Stimulated activated naive CD8-positive, alpha-beta T cell treated with anti-CD3 and anti-CD28 coated beads, Interleukin-15, Interleukin-2, amounts not matched to agents 100 ng/mL and 50 ng/mL, for 24 hours (primary cell): ENCODE measurements around the gene RXFP2.

Experiments used
- H3K27ac Mint-ChIP-seq: one replicate; pipeline ENCODE4 v1.8.0; 2021; ENCODE audit warnings: mild to moderate bottlenecking, mixed read lengths
- H3K27me3 Mint-ChIP-seq: one replicate; pipeline ENCODE4 v1.8.0; 2021; ENCODE audit warnings: mixed read lengths
- H3K36me3 Mint-ChIP-seq: one replicate; pipeline ENCODE4 v1.8.0; 2021; ENCODE audit warnings: low read depth, mixed read lengths
- H3K4me1 Mint-ChIP-seq: one replicate; pipeline ENCODE4 v1.8.0; 2021; ENCODE audit warnings: low read depth, mixed read lengths
- H3K4me3 Mint-ChIP-seq: one replicate; pipeline ENCODE4 v1.8.0; 2021; ENCODE audit warnings: mild to moderate bottlenecking, mixed read lengths
- H3K9me3 Mint-ChIP-seq: one replicate; pipeline ENCODE4 v1.8.0; 2021; ENCODE audit warnings: mixed read lengths

RXFP2 gene

DNA sequence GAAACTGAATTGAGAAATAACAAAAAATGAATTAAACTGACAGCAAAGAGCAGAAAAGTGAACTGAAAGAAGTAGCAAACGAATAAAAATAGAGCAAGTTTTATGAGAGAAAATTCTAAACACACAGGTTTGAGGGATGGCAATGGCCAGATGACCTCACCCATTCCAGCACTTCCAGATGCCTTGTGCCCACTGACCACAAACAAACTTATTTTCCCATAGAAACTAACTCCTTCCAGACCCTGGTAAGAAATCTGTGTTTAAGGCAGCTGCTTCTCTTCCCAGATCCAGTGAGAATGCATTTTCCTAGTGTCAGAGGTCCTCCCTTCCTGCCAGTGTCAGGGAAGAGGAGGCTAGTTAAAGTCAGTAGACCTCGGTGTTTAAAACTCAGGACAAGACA, 51.7 kb downstream of the RXFP2 start:
- no peak overlapping the region for H3K27ac Mint-ChIP-seq
- no peaks in the 10 kb centered on the region for H3K27me3 Mint-ChIP-seq
- H3K4me3 Mint-ChIP-seq: no peak overlapping the region
- H3K9me3 Mint-ChIP-seq: no peaks in the 10 kb centered on the region
- H3K4me1 Mint-ChIP-seq: no peaks in the 10 kb centered on the region
- no peaks in the 10 kb centered on the region for H3K36me3 Mint-ChIP-seq

GRCh38 chr13:31793246-31793645, 53.9 kb downstream of the RXFP2 start:
- Mint-ChIP-seq H3K36me3 (no peaks in the 10 kb centered on the region), H3K4me1 (no peaks in the 10 kb centered on the region), H3K27ac (no peak overlapping the region), H3K9me3 (no peaks in the 10 kb centered on the region), H3K4me3 (no peak overlapping the region), H3K27me3 (peaks cover 5% of the 10 kb centered on the region)

DNA sequence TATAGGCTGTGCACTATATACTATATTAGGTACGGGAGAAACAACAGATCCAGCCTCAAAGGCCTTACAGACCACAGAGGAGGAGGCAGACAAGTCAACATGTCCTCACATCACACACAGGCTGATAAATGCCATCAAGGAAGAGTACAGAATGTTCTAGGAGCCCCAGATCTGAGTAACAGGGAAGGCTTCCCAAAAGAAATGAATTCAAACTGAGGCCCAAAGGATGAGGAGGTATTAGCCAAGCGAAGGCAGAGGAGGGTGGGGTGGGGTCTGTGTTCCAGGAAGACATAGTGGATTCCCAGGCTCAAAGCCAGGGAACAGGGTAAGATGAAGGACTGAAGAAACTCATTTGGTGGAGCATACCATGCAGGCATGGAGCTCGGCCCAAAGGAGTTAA, 55.1 kb downstream of the RXFP2 start:
- Mint-ChIP-seq H3K4me1 (no peaks in the 10 kb centered on the region), H3K9me3 (no peaks in the 10 kb centered on the region), H3K4me3 (no peak overlapping the region), H3K27ac (no peak overlapping the region), H3K36me3 (no peaks in the 10 kb centered on the region), H3K27me3 (peaks cover 5% of the 10 kb centered on the region)

DNA sequence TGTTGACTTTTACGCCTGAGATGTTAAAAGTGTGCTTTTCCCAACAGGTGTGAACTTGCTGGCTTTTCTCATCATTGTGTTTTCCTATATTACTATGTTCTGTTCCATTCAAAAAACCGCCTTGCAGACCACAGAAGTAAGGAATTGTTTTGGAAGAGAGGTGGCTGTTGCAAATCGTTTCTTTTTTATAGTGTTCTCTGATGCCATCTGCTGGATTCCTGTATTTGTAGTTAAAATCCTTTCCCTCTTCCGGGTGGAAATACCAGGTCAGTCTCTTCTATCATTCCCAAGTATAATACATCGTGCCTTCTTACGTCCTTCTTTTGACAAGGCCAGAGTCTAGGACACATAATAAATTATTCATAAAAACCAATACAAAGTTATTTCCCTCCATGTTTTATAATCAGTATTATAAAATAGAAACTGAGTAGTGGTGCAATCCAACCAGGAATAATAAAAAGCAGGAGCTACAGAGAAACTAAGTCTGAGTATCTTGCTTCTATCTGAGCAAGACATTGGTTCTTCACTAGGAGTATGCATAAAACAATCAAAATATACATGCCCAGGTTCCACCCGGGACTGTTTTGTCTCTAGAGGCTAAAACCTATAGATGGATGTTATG, 57.9 kb downstream of the RXFP2 start:
- no peaks in the 10 kb centered on the region for H3K4me1 Mint-ChIP-seq
- peaks cover 8% of the 10 kb centered on the region for H3K27me3 Mint-ChIP-seq
- H3K4me3 Mint-ChIP-seq: no peak overlapping the region
- no peak overlapping the region for H3K27ac Mint-ChIP-seq
- H3K36me3 Mint-ChIP-seq: no peaks in the 10 kb centered on the region
- H3K9me3 Mint-ChIP-seq: no peaks in the 10 kb centered on the region

- H3K36me3 Mint-ChIP-seq: no peaks in the 10 kb centered on the region
- H3K4me3 Mint-ChIP-seq: no peak overlapping the region
- H3K9me3 Mint-ChIP-seq: no peaks in the 10 kb centered on the region
Observed at GRCh38 chr13:31798189-31798588, 58.9 kb downstream of the RXFP2 start.

DNA sequence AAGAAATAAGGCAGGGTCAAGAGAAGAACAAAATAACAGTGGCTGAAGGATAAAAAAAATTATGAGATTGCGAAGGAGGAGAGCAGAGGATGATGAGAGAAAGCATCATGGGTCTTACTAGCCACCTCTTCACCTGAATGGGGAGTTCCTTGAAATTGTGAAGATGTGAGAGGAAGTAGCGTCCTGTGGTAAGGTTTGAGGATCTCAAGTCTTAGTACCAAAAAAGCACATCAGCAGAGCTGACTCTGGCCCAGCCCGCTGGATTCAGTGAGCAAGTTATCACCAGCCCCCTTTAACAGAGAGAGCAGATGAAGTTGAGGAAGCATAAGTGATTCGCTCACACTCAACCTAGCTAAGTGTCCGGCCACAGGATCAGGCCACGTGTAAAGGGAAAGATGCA, 61.8 kb downstream of the RXFP2 start:
- Mint-ChIP-seq H3K9me3 (no peaks in the 10 kb centered on the region), H3K4me3 (no peak overlapping the region), H3K27ac (no peak overlapping the region), H3K36me3 (no peaks in the 10 kb centered on the region), H3K27me3 (peaks cover 8% of the 10 kb centered on the region), H3K4me1 (no peaks in the 10 kb centered on the region)

More at GRCh38 chr13:31798189-31798588, 58.9 kb downstream of the RXFP2 start:
- no peak overlapping the region for H3K27ac Mint-ChIP-seq
- H3K27me3 Mint-ChIP-seq: peaks cover 8% of the 10 kb centered on the region
- no peaks in the 10 kb centered on the region for H3K4me1 Mint-ChIP-seq

DNA sequence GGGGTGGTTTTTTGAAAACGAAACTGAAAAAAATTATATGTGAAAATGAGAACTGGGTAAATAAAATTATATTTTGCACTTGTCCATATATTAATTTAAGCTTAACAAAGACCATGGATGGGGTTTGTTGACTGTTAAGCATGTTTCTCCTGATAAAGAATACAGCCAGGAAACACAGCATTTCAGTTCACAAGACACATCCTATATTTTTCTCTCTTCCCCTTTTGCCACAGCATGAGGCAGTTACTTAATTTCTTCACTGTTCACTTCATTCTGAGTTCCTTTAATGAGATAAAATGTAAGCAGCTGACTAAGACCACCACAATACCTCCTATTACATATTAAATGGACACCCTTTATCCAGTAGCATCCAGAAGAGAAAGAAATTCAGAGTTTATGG, 64.0 kb downstream of the RXFP2 start:
- Mint-ChIP-seq H3K27ac (no peak overlapping the region), H3K27me3 (peaks cover 3% of the 10 kb centered on the region), H3K4me1 (peaks cover 14% of the 10 kb centered on the region), H3K9me3 (no peaks in the 10 kb centered on the region), H3K4me3 (no peak overlapping the region), H3K36me3 (no peaks in the 10 kb centered on the region)

- Mint-ChIP-seq H3K4me1 (peaks cover 14% of the 10 kb centered on the region), H3K4me3 (no peak overlapping the region), H3K27ac (no peak overlapping the region), H3K27me3 (peaks cover 1% of the 10 kb centered on the region), H3K9me3 (peaks cover 3% of the 10 kb centered on the region), H3K36me3 (no peaks in the 10 kb centered on the region)
Observed at GRCh38 chr13:31805841-31806240, 66.5 kb downstream of the RXFP2 start.

DNA sequence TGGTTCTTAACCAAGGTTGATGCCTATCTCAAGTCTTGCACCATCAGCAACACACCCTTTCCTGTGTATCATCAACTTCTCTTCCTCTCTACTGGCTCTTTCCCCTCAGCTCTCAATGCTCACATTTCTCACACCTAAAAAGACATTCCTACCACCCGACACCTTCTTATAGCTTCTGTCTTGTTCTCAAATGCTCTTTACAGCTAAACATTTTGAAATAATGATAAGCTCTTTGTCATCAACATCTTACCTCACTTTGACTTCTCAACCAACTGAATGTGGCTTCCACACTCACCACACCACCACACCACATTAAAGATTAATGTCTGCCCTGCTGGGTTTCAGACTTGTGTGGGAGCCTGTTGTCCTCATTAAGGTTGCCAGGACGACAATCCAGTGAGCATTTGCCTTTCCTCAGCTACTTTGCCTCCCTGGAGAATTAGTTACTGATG, 67.8 kb downstream of the RXFP2 start:
- Mint-ChIP-seq H3K27me3 (no peaks in the 10 kb centered on the region), H3K4me1 (peaks cover 14% of the 10 kb centered on the region), H3K36me3 (no peaks in the 10 kb centered on the region), H3K27ac (no peak overlapping the region), H3K9me3 (peaks cover 8% of the 10 kb centered on the region), H3K4me3 (no peak overlapping the region)

- Mint-ChIP-seq H3K4me3 (no peak overlapping the region), H3K9me3 (peaks cover 27% of the 10 kb centered on the region), H3K4me1 (no peaks in the 10 kb centered on the region), H3K27me3 (peaks cover 15% of the 10 kb centered on the region), H3K36me3 (no peaks in the 10 kb centered on the region), H3K27ac (no peak overlapping the region)
Observed at GRCh38 chr13:31814536-31814935, 75.2 kb downstream of the RXFP2 start.

GRCh38 chr13:31815361-31816144, 76.2 kb downstream of the RXFP2 start:
- Mint-ChIP-seq H3K27me3 (peaks cover 15% of the 10 kb centered on the region), H3K9me3 (peaks cover 25% of the 10 kb centered on the region), H3K27ac (no peak overlapping the region), H3K4me3 (no peak overlapping the region), H3K4me1 (no peaks in the 10 kb centered on the region), H3K36me3 (no peaks in the 10 kb centered on the region)

DNA sequence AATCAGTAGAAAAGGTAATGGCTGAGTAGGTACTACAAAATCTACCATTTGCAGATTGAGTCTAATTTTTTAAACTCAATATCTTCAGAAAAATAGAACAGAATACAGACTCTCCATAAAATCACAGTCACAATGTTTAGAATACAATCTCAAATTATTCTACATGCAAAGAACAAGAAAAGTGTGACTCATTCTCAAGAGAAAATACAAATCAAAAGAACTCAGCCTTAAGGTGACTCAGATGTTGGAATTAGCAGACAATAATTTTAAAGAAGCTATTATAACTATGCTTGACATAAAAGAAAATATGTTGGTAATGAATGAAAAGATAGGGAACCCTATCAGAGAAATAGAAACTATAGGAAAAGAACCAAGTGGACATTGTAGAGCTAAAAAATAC, 78.9 kb downstream of the RXFP2 start:
- no peak overlapping the region for H3K4me3 Mint-ChIP-seq
- H3K27me3 Mint-ChIP-seq: peaks cover 15% of the 10 kb centered on the region
- no peak overlapping the region for H3K27ac Mint-ChIP-seq

DNA sequence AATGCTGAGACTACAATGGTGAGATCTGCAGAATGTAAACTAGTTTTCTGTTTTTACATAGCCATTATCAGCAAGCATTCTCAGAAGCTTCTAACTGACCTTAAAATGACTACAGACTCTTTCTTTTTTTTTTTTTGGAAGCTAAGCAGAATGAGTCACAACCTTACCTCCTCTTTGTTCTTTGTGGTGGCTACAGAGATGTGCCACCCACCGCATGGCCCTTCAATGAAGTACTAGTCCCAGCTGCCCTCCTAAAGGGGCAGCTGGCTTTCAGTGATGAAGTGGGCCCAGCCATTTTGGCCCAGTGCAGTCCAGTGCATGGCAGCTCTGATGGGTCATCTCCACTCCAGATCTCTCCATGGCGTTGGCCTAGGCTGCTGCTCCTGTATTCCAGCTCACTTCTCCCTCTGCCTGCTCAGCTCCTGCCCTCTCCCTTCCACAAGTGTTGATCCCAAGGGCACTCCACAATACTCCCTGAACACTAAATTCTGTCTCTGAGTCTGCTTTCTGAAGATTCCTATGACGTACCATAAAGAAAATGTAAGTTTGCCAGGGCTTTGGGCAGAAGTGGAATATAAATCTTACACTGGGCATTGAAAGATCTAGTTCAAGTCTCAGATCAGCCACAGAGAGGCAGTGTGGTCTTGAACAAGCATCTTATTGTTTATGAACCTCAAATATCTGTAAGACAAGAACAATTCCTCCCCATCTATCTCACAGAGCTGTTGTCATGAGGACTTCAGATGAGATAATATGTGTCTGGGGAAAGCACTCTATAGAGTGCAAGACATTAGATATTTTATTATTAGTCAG, 85.6 kb downstream of the RXFP2 start:
- H3K4me1 Mint-ChIP-seq: no peaks in the 10 kb centered on the region
- no peak overlapping the region for H3K27ac Mint-ChIP-seq
- H3K36me3 Mint-ChIP-seq: no peaks in the 10 kb centered on the region
- H3K27me3 Mint-ChIP-seq: no peaks in the 10 kb centered on the region
- H3K4me3 Mint-ChIP-seq: no peak overlapping the region
- no peaks in the 10 kb centered on the region for H3K9me3 Mint-ChIP-seq

More for the DNA sequence above, 78.9 kb downstream of the RXFP2 start:
- H3K9me3 Mint-ChIP-seq: peaks cover 20% of the 10 kb centered on the region
- no peaks in the 10 kb centered on the region for H3K36me3 Mint-ChIP-seq
- H3K4me1 Mint-ChIP-seq: no peaks in the 10 kb centered on the region

DNA sequence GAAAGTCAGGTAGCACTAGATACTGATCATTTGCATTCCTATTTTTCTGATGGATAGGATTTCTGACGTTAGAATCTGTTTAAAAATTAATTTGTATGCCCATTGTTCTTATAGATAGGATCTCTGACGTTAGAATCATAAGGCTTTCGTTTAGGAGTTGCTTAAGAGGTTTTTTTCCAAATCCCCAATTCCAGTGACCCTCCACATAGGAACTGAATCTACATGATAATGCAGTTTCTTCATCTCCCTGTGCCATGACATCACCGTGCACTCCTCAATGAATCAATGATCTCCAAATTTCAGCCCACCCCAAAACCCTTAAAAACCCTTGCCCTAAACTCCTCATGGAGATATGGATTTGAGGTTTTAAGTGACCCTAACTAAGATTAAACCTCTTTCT, 87.2 kb downstream of the RXFP2 start:
- Mint-ChIP-seq H3K4me3 (no peak overlapping the region), H3K27me3 (no peaks in the 10 kb centered on the region), H3K9me3 (no peaks in the 10 kb centered on the region), H3K27ac (no peak overlapping the region), H3K4me1 (no peaks in the 10 kb centered on the region), H3K36me3 (no peaks in the 10 kb centered on the region)

- Mint-ChIP-seq H3K4me1 (no peaks in the 10 kb centered on the region), H3K4me3 (no peak overlapping the region), H3K27ac (no peak overlapping the region), H3K27me3 (no peaks in the 10 kb centered on the region), H3K9me3 (no peaks in the 10 kb centered on the region), H3K36me3 (no peaks in the 10 kb centered on the region)
Observed at GRCh38 chr13:31827707-31828106, 88.4 kb downstream of the RXFP2 start.
